ENCODE results near the gene ADGRF3.
A peak's percentile ranks its signal among the peaks of the same experiment; 100 is the strongest.

ADGRF3 gene

GRCh38 chr2:26344581-26345282 lies 1.9 kb downstream of the ADGRF3 start:
- Histone ChIP-seq H3K9me3 (ENCODE audit: insufficient read depth, low read length, severe bottlenecking) (no peaks in the 10 kb centered on the region), H2AFZ (ENCODE audit: low read depth, low read length) (peak overlapping the region; percentile 88), H3K4me3 (ENCODE audit: low read depth in 1 of 2, low read length in 2 of 2) (peak overlapping the region; percentile 80 to 86), H3K4me2 (ENCODE audit: insufficient read depth, low read length) (peak overlapping the region; percentile 71), H4K20me1 (ENCODE audit: insufficient read depth, low read length) (peaks cover 9% of the 10 kb centered on the region; the same call in 1 of the 2 replicates), H3K9ac (ENCODE audit: low read depth, low read length) (peak overlapping the region; percentile 85), H3K79me2 (ENCODE audit: insufficient read depth, low read length) (peaks cover 59% of the 10 kb centered on the region), H3K27ac (ENCODE audit: low read length) (peak overlapping the region; percentile 93), H3K36me3 (ENCODE audit: insufficient read depth, low read length) (no peaks in the 10 kb centered on the region; the same call in none of the 2 replicates), H3K27me3 (ENCODE audit: insufficient read depth, low read length, poor library complexity) (no peaks in the 10 kb centered on the region), H3K4me1 (ENCODE audit: insufficient read depth, low read length) (peaks cover 33% of the 10 kb centered on the region)
- TF ChIP-seq EZH2 (IDR thresholded peaks at IDR 0.05; ENCODE audit: borderline replicate concordance, low read depth, low read length, severe bottlenecking), result no peak
- DNase-seq (no peak), ATAC-seq (ENCODE audit: insufficient read depth, low read depth) (no peak)

DNA sequence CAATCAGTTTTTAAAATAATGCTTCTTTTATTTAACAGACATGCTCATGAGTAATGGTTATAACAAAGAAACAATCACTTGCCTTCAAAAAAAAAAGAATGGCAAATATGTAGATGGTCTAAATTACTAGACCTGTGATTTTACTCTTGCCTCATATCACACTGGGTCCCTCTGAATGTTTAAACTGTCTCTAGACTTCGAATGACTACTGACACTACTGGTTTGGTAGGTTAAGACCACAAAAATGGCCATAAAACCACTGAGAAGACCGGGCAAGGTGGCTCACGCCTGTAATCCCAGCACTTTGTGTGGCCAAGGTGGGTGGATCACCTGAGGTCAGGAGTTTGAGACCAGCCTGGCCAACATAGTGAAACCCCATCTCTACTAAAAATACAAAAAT lies 5.8 kb downstream of the ADGRF3 start:
- no peaks in the 10 kb centered on the region for H3K27me3 ChIP-seq (ENCODE audit: insufficient read depth, low read length, poor library complexity)
- no peak for DNase-seq
- H4K20me1 ChIP-seq (ENCODE audit: insufficient read depth, low read length), result no peaks in the 10 kb centered on the region
- peaks cover 15% of the 10 kb centered on the region for H3K4me1 ChIP-seq (ENCODE audit: insufficient read depth, low read length)
- TF ChIP-seq EZH2 (IDR thresholded peaks at IDR 0.05; ENCODE audit: borderline replicate concordance, low read depth, low read length, severe bottlenecking), result no peak
- TF ChIP-seq, protein P1, sequence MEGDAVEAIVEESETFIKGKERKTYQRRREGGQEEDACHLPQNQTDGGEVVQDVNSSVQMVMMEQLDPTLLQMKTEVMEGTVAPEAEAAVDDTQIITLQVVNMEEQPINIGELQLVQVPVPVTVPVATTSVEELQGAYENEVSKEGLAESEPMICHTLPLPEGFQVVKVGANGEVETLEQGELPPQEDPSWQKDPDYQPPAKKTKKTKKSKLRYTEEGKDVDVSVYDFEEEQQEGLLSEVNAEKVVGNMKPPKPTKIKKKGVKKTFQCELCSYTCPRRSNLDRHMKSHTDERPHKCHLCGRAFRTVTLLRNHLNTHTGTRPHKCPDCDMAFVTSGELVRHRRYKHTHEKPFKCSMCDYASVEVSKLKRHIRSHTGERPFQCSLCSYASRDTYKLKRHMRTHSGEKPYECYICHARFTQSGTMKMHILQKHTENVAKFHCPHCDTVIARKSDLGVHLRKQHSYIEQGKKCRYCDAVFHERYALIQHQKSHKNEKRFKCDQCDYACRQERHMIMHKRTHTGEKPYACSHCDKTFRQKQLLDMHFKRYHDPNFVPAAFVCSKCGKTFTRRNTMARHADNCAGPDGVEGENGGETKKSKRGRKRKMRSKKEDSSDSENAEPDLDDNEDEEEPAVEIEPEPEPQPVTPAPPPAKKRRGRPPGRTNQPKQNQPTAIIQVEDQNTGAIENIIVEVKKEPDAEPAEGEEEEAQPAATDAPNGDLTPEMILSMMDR (IDR thresholded peaks at IDR 0.05; ENCODE audit: borderline replicate concordance, extremely low read depth, low read length, poor library complexity, severe bottlenecking), result no peak
- H3K79me2 ChIP-seq (ENCODE audit: insufficient read depth, low read length), result peaks cover 21% of the 10 kb centered on the region
- H3K4me2 ChIP-seq (ENCODE audit: insufficient read depth, low read length), result no peak overlapping the region
- no peak for ATAC-seq (ENCODE audit: insufficient read depth, low read depth)
- H3K4me3 ChIP-seq (ENCODE audit: low read depth in 1 of 2, low read length in 2 of 2), result no peak overlapping the region
- no peak overlapping the region for H3K27ac ChIP-seq (ENCODE audit: low read length)
- H3K9ac ChIP-seq (ENCODE audit: low read depth, low read length), result no peak overlapping the region
- H2AFZ ChIP-seq (ENCODE audit: low read depth, low read length), result no peak overlapping the region
- no peaks in the 10 kb centered on the region; the same call in 1 of the 2 replicates for H3K36me3 ChIP-seq (ENCODE audit: insufficient read depth, low read length)
- H3K9me3 ChIP-seq (ENCODE audit: insufficient read depth, low read length, severe bottlenecking), result no peaks in the 10 kb centered on the region

- Histone ChIP-seq H3K79me2 (ENCODE audit: insufficient read depth, low read length) (no peaks in the 10 kb centered on the region), H3K4me2 (ENCODE audit: insufficient read depth, low read length) (no peak overlapping the region), H3K27ac (ENCODE audit: low read length) (no peak overlapping the region), H3K27me3 (ENCODE audit: insufficient read depth, low read length, poor library complexity) (no peaks in the 10 kb centered on the region), H3K9me3 (ENCODE audit: insufficient read depth, low read length, severe bottlenecking) (no peaks in the 10 kb centered on the region), H3K4me1 (ENCODE audit: insufficient read depth, low read length) (no peaks in the 10 kb centered on the region), H4K20me1 (ENCODE audit: insufficient read depth, low read length) (no peaks in the 10 kb centered on the region), H2AFZ (ENCODE audit: low read depth, low read length) (no peak overlapping the region), H3K9ac (ENCODE audit: low read depth, low read length) (no peak overlapping the region), H3K4me3 (ENCODE audit: low read depth in 1 of 2, low read length in 2 of 2) (no peak overlapping the region), H3K36me3 (ENCODE audit: insufficient read depth, low read length) (no peaks in the 10 kb centered on the region)
- no peak for TF ChIP-seq EZH2 (IDR thresholded peaks at IDR 0.05; ENCODE audit: borderline replicate concordance, low read depth, low read length, severe bottlenecking)
- TF ChIP-seq, protein P1 (IDR thresholded peaks at IDR 0.05; ENCODE audit: borderline replicate concordance, extremely low read depth, low read length, poor library complexity, severe bottlenecking), result no peak
- ATAC-seq (ENCODE audit: insufficient read depth, low read depth), result no peak
- no peak for DNase-seq
Measured at GRCh38 chr2:26337298-26337697, 9.3 kb downstream of the ADGRF3 start.

- Histone ChIP-seq H3K79me2 (ENCODE audit: insufficient read depth, low read length) (no peaks in the 10 kb centered on the region), H3K9ac (ENCODE audit: low read depth, low read length) (no peak overlapping the region), H3K4me3 (ENCODE audit: low read depth in 1 of 2, low read length in 2 of 2) (no peak overlapping the region), H3K4me2 (ENCODE audit: insufficient read depth, low read length) (no peak overlapping the region), H3K4me1 (ENCODE audit: insufficient read depth, low read length) (no peaks in the 10 kb centered on the region), H4K20me1 (ENCODE audit: insufficient read depth, low read length) (no peaks in the 10 kb centered on the region), H3K9me3 (ENCODE audit: insufficient read depth, low read length, severe bottlenecking) (no peaks in the 10 kb centered on the region), H3K27ac (ENCODE audit: low read length) (no peak overlapping the region), H3K36me3 (ENCODE audit: insufficient read depth, low read length) (no peaks in the 10 kb centered on the region), H3K27me3 (ENCODE audit: insufficient read depth, low read length, poor library complexity) (no peaks in the 10 kb centered on the region), H2AFZ (ENCODE audit: low read depth, low read length) (no peak overlapping the region)
- TF ChIP-seq, protein P1 (IDR thresholded peaks at IDR 0.05; ENCODE audit: borderline replicate concordance, extremely low read depth, low read length, poor library complexity, severe bottlenecking), result no peak
- TF ChIP-seq EZH2 (IDR thresholded peaks at IDR 0.05; ENCODE audit: borderline replicate concordance, low read depth, low read length, severe bottlenecking), result no peak
- DNase-seq (no peak), ATAC-seq (ENCODE audit: insufficient read depth, low read depth) (no peak)
Measured at GRCh38 chr2:26336719-26337118, 9.9 kb downstream of the ADGRF3 start.

All from DND-41 (cell line).